CD4-positive, alpha-beta T cell (primary cell): Measurements from ENCODE around the gene NEK10. TPM values are rescaled to one million over a fixed set of nuclear protein-coding genes. Genes with fewer than 3 reads are reported as not detected.
A peak's percentile ranks its signal among the peaks of the same experiment; 100 is the strongest.

Experiments used
- ATAC-seq: fragments of 200-7000 bp; cut with Tn5 transposase; one replicate; pipeline ENCODE4 v1.10.0; 2022; ENCODE audit warnings: mild to moderate bottlenecking; ENCODE audit not compliant: poor library complexity
- CTCF ChIA-PET: fragments of 350-600 bp; sonication (Branson Sonifier 250); formaldehyde crosslinking; loops from one replicate; lab custom pipeline; 2021; ENCODE audit warnings: antibody characterized with exemption, inconsistent platforms; lab: Charles Lee
- POLR2A ChIA-PET: fragments of 350-600 bp; sonication (Branson Sonifier 250); formaldehyde crosslinking; loops from one replicate; lab custom pipeline; 2021; ENCODE audit warnings: antibody characterized with exemption, inconsistent platforms; lab: Charles Lee
- DNase-seq, 14 experiments: peaks; one replicate each; pipeline ENCODE4 v3.0.0-alpha.2; 2013 to 2020; ENCODE audit warnings: mixed read lengths in 2 of 14
- H3K27ac ChIP-seq, 2 donors: one replicate each; pipeline versions ENCODE4 v1.5.1 to v1.7.0; 2013; ENCODE audit warnings: low read length in 2 of 2, low read depth in 1 of 2, mild to moderate bottlenecking in 1 of 2
- H3K27me3 ChIP-seq, 2 experiments: 1 replicate in 1 of 2; 2 replicates in 1 of 2; pipeline versions ENCODE4 v1.6.1 to v1.7.0; 2013; ENCODE audit warnings: low read length in 2 of 2, control low read depth in 1 of 2, mild to moderate bottlenecking in 1 of 2, moderate library complexity in 1 of 2; ENCODE audit not compliant: insufficient read depth in 2 of 2, control insufficient read depth in 1 of 2
- H3K36me3 ChIP-seq: one replicate; pipeline ENCODE4 v1.6.1; 2013; ENCODE audit warnings: low read length, control low read depth; ENCODE audit not compliant: insufficient read depth
- H3K4me1 ChIP-seq: one replicate; pipeline ENCODE4 v1.6.1; 2013; ENCODE audit warnings: low read length, control low read depth; ENCODE audit not compliant: insufficient read depth
- H3K4me3 ChIP-seq: one replicate; pipeline ENCODE4 v1.5.1; 2013; ENCODE audit warnings: mild to moderate bottlenecking, low read length, moderate library complexity
- H3K9me3 ChIP-seq, 2 experiments: 1 replicate in 1 of 2; 2 replicates in 1 of 2; pipeline versions ENCODE4 v1.6.1 to v1.7.0; 2013; ENCODE audit warnings: low read length in 2 of 2, mild to moderate bottlenecking in 2 of 2, control low read depth in 1 of 2, moderate library complexity in 1 of 2; ENCODE audit not compliant: control insufficient read depth in 1 of 2, insufficient read depth in 1 of 2
- H3K27ac Mint-ChIP-seq: one replicate; pipeline ENCODE4 v1.8.0; 2020; ENCODE audit warnings: mixed read lengths
- H3K27me3 Mint-ChIP-seq: one replicate; pipeline ENCODE4 v1.8.0; 2021; ENCODE audit warnings: mixed read lengths
- H3K36me3 Mint-ChIP-seq: one replicate; pipeline ENCODE4 v1.8.0; 2021; ENCODE audit warnings: low read depth, mixed read lengths
- H3K4me1 Mint-ChIP-seq: one replicate; pipeline ENCODE4 v1.8.0; 2021; ENCODE audit warnings: low read depth, mixed read lengths
- H3K4me3 Mint-ChIP-seq: one replicate; pipeline ENCODE4 v1.8.0; 2020; ENCODE audit warnings: mild to moderate bottlenecking, mixed read lengths
- H3K9me3 Mint-ChIP-seq: one replicate; pipeline ENCODE4 v1.8.0; 2020; ENCODE audit warnings: mixed read lengths
- CTCF ChIP-seq: fragments of 200-600 bp; IDR thresholded peaks from one replicate; pipeline ENCODE4 v1.8.0; 2022; ENCODE audit warnings: antibody characterized with exemption, mild to moderate bottlenecking
- intact Hi-C, 2 experiments: fragments of 100-400 bp; cut with DNase I in 1 of 2; cut with micrococcal nuclease in 1 of 2; formaldehyde crosslinking; loops; one replicate each; pipeline versions ENCODE4 v1.15.1 to v1.9.0; 2023 to 2025; cut with DNase I, micrococcal nuclease
- total RNA-seq, 174 experiments: library from RNA in 2 of 174; stranded (reverse) in 2 of 174; gene quantifications; one replicate each; pipeline ENCODE4 v1.2.3 and lab custom pipeline; 2021 to 2026

NEK10 gene
- total RNA-seq, 2 experiments from 2014 or later = 0.61 to 0.77 TPM

- H3K36me3 ChIP-seq = no peaks in the 10 kb centered on the region
- H3K27me3 ChIP-seq = no peaks in the 10 kb centered on the region
- no peaks in the 10 kb centered on the region for H3K9me3 Mint-ChIP-seq
- intact Hi-C loops = no loop called here
- peaks cover 3% of the 10 kb centered on the region for H3K4me1 ChIP-seq
- no peak overlapping the region for H3K4me3 ChIP-seq
- H3K36me3 Mint-ChIP-seq = no peaks in the 10 kb centered on the region
- H3K27ac Mint-ChIP-seq = no peak overlapping the region
- ATAC-seq (no peak), DNase-seq (no peak)
- H3K4me3 Mint-ChIP-seq = no peak overlapping the region
- H3K4me1 Mint-ChIP-seq = peaks cover 5% of the 10 kb centered on the region
- H3K27me3 Mint-ChIP-seq = no peaks in the 10 kb centered on the region
- CTCF ChIA-PET = interaction anchor here (2.5 kb wide), 1 partner anchor 14 kb away, joined by 10 read pairs; no protein-coding TSS in a partner anchor
- POLR2A ChIA-PET = no interaction called here
- no peaks in the 10 kb centered on the region for H3K9me3 ChIP-seq
- no peak for TF ChIP-seq CTCF
- no peak overlapping the region for H3K27ac ChIP-seq
Observed at GRCh38 chr3:27344192-27344591, 25.0 kb downstream of the NEK10 start.

- no peak overlapping the region for H3K4me3 ChIP-seq
- H3K4me3 Mint-ChIP-seq = no peak overlapping the region
- peaks cover 5% of the 10 kb centered on the region for H3K4me1 Mint-ChIP-seq
Observed at GRCh38 chr3:27342267-27342666, 26.9 kb downstream of the NEK10 start.

GRCh38 chr3:27340534-27340933 lies 28.6 kb downstream of the NEK10 start:
- no peaks in the 10 kb centered on the region for H3K36me3 ChIP-seq
- H3K27me3 ChIP-seq = no peaks in the 10 kb centered on the region
- TF ChIP-seq CTCF = no peak
- no peaks in the 10 kb centered on the region for H3K9me3 Mint-ChIP-seq
- intact Hi-C loops = no loop called here
- no peak overlapping the region for H3K27ac Mint-ChIP-seq
- H3K4me1 Mint-ChIP-seq = peaks cover 3% of the 10 kb centered on the region
- H3K27ac ChIP-seq = no peak overlapping the region
- POLR2A ChIA-PET = no interaction called here
- no peaks in the 10 kb centered on the region for H3K27me3 Mint-ChIP-seq
- peaks cover 3% of the 10 kb centered on the region for H3K4me1 ChIP-seq
- ATAC-seq (peak; percentile 55), DNase-seq (peak in 2 of 14 experiments; percentile 25 to 56)
- H3K9me3 ChIP-seq = no peaks in the 10 kb centered on the region
- CTCF ChIA-PET = no interaction called here
- no peak overlapping the region for H3K4me3 Mint-ChIP-seq
- H3K36me3 Mint-ChIP-seq = no peaks in the 10 kb centered on the region
- no peak overlapping the region for H3K4me3 ChIP-seq

More at GRCh38 chr3:27342267-27342666, 26.9 kb downstream of the NEK10 start:
- intact Hi-C loops = no loop called here
- Histone ChIP-seq H3K9me3 (no peaks in the 10 kb centered on the region), H3K27me3 (no peaks in the 10 kb centered on the region), H3K36me3 (no peaks in the 10 kb centered on the region), H3K4me1 (peaks cover 3% of the 10 kb centered on the region), H3K27ac (no peak overlapping the region)
- H3K36me3 Mint-ChIP-seq = no peaks in the 10 kb centered on the region
- ChIA-PET POLR2A (no interaction called here), CTCF (no interaction called here)
- ATAC-seq = no peak
- H3K9me3 Mint-ChIP-seq = no peaks in the 10 kb centered on the region
- TF ChIP-seq CTCF = no peak
- no peak for DNase-seq
- no peaks in the 10 kb centered on the region for H3K27me3 Mint-ChIP-seq
- no peak overlapping the region for H3K27ac Mint-ChIP-seq
